GM12891 (cell line): ENCODE results near the gene TNFRSF8.

Experiments
- POLR2A ChIP-seq: IDR thresholded peaks from 2 replicates; pipeline ENCODE4 v1.6.1; 2011; ENCODE audit warnings: low read depth, low read length, control low read depth
- POLR2AphosphoS5 ChIP-seq: IDR thresholded peaks from 2 replicates; pipeline ENCODE4 v1.6.1; 2011; ENCODE audit warnings: low read depth, low read length, control low read depth
- POU2F2 ChIP-seq: IDR thresholded peaks from 2 replicates; pipeline ENCODE4 v1.6.1; 2011; ENCODE audit warnings: low read depth, mild to moderate bottlenecking, control low read depth, low read length, moderate library complexity
- TAF1 ChIP-seq: IDR thresholded peaks from 2 replicates; pipeline ENCODE4 v1.6.1; 2011; ENCODE audit warnings: low read depth, low read length, control low read depth

DNA sequence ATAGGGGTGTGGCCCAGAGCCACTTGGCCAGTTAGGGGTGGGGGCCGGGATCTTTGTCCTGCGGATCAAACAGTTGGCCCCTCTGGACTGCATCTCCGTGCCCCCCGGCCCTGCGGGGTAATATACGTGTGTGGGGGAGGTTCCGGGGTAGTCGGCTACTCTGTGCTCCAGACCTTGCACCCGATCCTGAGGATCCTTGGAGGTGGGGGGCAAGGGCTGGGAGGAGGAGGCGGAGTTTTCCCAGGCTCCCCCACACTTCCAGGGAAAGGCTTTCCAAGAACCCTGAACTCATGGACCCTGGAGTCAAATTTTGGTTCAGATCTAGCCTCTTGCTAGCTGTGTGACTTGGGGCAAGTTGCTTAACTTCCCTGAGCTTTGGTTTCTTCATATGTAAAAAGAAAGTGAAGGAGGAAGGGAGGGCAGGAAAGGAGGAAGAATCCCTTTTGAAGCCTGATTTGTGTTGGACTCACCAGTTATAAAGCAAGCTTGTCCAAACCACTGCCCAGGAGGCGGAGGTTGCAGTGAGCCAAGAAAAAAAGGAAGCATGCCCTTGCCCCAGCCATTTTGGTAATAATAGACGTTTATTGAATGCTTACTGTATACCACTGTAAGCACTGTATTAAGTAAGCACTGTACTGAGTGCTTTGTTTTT, 43.1 kb upstream of the TNFRSF8 start:
- TF ChIP-seq POLR2AphosphoS5 (no peak), POLR2A (no peak), TAF1 (no peak), POU2F2 (no peak)
